IPS-15b (cell line): ENCODE data around the gene ARHGEF40.

Experiments
- H3K27me3 ChIP-seq: one replicate; pipeline ENCODE4 v1.6.1; 2013; ENCODE audit warnings: low read length; ENCODE audit not compliant: control insufficient read depth, insufficient read depth
- H3K36me3 ChIP-seq: one replicate; pipeline ENCODE4 v1.6.1; 2013; ENCODE audit warnings: low read length; ENCODE audit not compliant: control insufficient read depth, insufficient read depth
- H3K4me1 ChIP-seq: one replicate; pipeline ENCODE4 v1.6.1; 2013; ENCODE audit warnings: mild to moderate bottlenecking, low read length; ENCODE audit not compliant: control insufficient read depth, insufficient read depth
- H3K4me3 ChIP-seq: one replicate; pipeline ENCODE4 v1.5.1; 2013; ENCODE audit warnings: low read depth, low read length
- H3K9ac ChIP-seq: one replicate; pipeline ENCODE4 v1.6.1; 2013; ENCODE audit warnings: low read depth, mild to moderate bottlenecking, low read length
- H3K9me3 ChIP-seq: one replicate; pipeline ENCODE4 v1.6.1; 2013; ENCODE audit warnings: mild to moderate bottlenecking, low read length; ENCODE audit not compliant: control insufficient read depth, insufficient read depth

ARHGEF40 gene

DNA sequence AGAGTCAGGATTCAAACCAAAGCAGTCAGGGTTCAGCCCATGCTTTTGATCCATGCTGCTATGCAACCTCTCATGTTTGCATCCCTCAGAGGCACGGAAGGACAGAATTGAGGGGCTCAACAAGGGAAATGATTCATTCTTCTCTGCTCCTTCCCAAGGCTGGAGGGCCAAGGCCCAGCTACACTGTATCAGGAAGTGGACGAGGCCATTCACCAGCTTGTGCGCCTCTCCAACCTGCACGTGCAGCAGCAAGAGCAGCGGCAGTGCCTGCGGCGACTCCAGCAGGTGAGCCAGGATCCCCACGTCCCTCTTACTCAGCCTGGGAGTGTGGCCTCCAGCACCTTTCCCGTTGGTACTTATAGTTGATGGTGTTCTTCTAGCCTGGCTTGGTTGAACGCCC lies 8.6 kb downstream of the ARHGEF40 start:
- Histone ChIP-seq H3K4me1 (no peaks in the 10 kb centered on the region), H3K9me3 (no peaks in the 10 kb centered on the region), H3K4me3 (no peak overlapping the region), H3K27me3 (no peaks in the 10 kb centered on the region), H3K36me3 (peaks cover 24% of the 10 kb centered on the region), H3K9ac (no peak overlapping the region)

DNA sequence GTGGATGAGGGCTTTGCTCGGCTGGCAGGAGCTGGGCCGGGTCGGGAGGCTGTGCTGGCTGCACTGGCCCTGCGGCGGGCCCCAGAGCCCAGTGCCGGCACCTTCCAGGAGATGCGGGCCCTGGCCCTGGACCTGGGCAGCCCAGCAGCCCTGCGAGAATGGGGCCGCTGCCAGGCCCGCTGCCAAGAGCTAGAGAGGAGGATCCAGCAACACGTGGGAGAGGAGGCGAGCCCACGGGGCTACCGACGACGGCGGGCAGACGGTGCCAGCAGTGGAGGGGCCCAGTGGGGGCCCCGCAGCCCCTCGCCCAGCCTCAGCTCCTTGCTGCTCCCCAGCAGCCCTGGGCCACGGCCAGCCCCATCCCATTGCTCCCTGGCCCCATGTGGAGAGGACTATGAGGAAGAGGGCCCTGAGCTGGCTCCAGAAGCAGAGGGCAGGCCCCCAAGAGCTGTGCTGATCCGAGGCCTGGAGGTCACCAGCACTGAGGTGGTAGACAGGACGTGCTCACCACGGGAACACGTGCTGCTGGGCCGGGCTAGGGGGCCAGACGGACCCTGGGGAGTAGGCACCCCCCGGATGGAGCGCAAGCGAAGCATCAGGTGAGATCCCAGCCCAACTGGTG lies 11.5 kb downstream of the ARHGEF40 start:
- peaks cover 19% of the 10 kb centered on the region for H3K36me3 ChIP-seq

DNA sequence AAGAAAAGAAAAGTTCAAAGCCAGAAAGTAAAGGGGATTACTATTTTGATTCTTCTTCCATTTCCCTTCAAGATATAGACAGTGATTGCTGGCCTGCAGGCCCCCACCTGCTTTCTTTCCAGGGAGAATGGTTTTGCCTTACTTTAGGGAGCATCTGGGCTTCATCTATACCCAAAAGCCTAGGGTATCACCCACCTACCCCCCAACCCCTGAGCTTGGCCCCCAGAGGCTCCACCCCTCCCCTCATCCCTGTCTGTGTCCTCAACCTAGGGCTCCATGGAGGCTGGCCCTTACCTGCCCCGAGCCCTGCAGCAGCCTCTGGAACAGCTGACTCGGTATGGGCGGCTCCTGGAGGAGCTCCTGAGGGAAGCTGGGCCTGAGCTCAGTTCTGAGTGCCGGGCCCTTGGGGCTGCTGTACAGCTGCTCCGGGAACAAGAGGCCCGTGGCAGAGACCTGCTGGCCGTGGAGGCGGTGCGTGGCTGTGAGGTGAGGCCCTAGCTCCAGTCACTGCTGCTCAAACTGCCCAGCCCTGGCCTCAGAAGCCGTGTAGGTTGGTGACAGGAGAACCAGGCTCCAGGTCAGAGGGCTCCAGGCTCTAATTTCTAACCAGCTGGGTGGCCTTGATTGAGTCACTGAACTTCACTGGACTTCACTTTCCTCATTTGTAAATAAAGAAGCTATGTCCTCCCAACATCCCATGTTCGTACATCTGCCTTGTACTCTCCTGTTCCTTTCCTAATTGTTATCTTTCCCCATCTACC lies 13.6 kb downstream of the ARHGEF40 start:
- no peak overlapping the region for H3K4me3 ChIP-seq
- no peak overlapping the region for H3K9ac ChIP-seq
- H3K4me1 ChIP-seq = peaks cover 3% of the 10 kb centered on the region
- H3K27me3 ChIP-seq = no peaks in the 10 kb centered on the region
- peaks cover 22% of the 10 kb centered on the region for H3K36me3 ChIP-seq
- no peaks in the 10 kb centered on the region for H3K9me3 ChIP-seq

More for the DNA sequence above, 11.5 kb downstream of the ARHGEF40 start:
- Histone ChIP-seq H3K9me3 (no peaks in the 10 kb centered on the region), H3K4me1 (no peaks in the 10 kb centered on the region), H3K4me3 (no peak overlapping the region), H3K27me3 (no peaks in the 10 kb centered on the region), H3K9ac (no peak overlapping the region)

DNA sequence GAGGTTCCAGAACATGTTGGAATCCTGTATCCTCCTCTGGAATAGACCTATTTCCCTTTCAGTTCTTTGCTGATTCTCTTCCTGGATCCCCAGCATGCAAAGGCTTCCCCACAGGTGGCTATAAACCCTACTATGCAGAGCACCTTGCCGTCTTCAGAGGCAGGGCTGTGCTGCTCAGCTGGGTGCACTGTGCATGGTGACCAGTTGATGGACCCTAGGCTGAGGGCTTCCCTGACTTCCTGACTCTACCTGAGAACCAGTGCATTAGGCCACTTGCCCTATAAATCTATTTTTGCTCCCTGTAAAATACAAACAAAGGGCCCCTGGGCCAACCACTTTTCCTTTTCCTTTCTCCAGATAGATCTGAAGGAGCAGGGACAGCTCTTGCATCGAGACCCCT lies 14.3 kb downstream of the ARHGEF40 start:
- no peak overlapping the region for H3K9ac ChIP-seq
- H3K4me1 ChIP-seq = peaks cover 3% of the 10 kb centered on the region
- no peaks in the 10 kb centered on the region for H3K27me3 ChIP-seq
- H3K36me3 ChIP-seq = peaks cover 19% of the 10 kb centered on the region
- no peaks in the 10 kb centered on the region for H3K9me3 ChIP-seq
- H3K4me3 ChIP-seq = no peak overlapping the region

DNA sequence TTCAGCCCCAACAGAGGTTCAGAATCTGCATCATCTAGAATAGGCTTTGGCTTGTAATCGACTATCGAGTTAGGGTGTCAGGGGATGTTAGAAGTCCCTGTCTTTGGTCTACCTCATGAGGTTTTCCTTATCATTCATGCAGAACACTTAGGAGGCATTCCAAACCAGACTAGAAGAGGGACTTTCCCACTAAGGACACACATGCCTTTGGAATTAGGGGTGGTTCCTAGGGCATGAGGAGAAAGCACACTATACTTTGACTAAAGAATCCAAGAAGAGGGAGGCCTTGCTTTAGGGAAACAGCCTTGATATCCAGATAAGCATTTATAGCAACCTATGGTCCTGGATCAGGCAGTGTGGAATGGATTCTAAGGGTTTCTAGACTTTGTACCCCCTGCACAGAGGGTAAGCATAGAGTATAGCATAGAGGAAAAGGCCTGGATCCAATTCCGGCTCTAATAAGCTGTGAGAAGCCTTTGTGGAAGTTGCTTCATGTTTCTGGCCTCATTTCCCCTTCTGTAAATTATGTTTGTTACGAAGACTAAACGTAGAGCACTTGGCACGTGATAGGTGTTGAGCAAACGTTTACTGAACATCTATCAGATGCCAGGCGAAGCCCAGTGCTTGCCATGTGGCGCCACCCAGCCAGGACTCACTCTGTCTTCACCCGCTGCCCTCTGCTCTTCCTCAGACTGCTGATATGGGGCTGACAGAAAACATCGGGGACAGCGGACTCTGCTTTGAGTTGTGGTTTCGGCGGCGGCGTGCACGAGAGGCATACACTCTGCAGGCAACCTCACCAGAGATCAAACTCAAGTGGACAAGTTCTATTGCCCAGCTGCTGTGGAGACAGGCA lies 15.1 kb downstream of the ARHGEF40 start:
- Histone ChIP-seq H3K9me3 (no peaks in the 10 kb centered on the region), H3K9ac (no peak overlapping the region), H3K4me3 (no peak overlapping the region), H3K27me3 (no peaks in the 10 kb centered on the region), H3K36me3 (peaks cover 23% of the 10 kb centered on the region), H3K4me1 (peaks cover 3% of the 10 kb centered on the region)

DNA sequence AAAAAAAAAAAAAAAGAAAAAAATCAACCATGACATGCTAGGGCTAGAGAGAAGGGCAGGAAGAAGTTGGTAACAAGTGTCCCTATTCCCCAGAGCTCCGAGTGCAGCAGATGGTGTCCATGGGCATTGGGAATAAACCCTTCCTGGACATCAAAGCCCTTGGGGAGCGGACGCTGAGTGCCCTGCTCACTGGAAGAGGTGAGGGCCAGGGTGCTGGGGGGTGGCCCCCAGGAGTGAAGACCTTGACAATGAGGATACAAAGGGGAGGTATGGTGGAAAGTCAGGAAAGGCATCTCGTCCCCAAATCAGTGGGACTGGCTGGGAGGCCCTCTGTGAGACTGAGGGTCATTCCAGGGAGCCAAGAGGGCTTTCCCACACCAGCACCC lies 16.8 kb downstream of the ARHGEF40 start:
- Histone ChIP-seq H3K4me3 (no peak overlapping the region), H3K9me3 (no peaks in the 10 kb centered on the region), H3K27me3 (no peaks in the 10 kb centered on the region), H3K9ac (no peak overlapping the region), H3K36me3 (peaks cover 35% of the 10 kb centered on the region), H3K4me1 (peaks cover 3% of the 10 kb centered on the region)

DNA sequence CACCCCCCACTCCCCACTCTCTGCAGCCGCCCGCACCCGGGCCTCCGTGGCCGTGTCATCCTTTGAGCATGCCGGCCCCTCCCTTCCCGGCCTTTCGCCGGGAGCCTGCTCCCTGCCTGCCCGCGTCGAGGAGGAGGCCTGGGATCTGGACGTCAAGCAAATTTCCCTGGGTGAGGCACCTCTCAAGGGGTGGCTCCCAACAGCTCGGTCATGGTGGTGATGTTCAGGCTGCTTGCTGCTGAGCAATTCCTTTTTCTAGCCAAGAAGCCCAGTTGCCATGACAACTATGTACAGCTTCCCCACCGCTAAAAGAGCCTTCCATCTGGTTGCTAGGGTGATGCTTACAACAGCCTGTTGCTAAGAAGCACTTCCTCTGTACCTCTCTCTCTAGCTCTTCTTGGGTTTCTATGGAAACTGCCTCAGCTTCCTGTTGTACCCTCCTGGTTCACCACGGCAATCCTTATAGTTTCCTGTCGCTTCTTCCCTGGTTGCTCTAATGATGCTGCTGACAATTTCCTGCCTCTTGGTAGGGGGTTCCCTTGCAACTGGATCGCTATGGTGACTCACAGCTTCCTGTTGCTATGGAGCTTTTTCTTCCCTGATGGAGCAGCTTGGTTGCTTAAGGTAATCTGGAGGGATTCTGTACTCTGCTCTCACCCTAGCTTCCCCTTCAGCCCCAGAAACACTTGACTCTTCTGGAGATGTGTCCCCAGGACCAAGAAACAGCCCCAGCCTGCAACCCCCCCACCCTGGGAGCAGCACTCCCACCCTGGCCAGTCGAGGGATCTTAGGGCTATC lies 17.4 kb downstream of the ARHGEF40 start:
- peaks cover 40% of the 10 kb centered on the region for H3K36me3 ChIP-seq
- no peak overlapping the region for H3K9ac ChIP-seq
- peaks cover 3% of the 10 kb centered on the region for H3K4me1 ChIP-seq
- H3K9me3 ChIP-seq = no peaks in the 10 kb centered on the region
- H3K27me3 ChIP-seq = no peaks in the 10 kb centered on the region
- H3K4me3 ChIP-seq = no peak overlapping the region

GRCh38 chr14:21088687-21089086 lies 18.6 kb downstream of the ARHGEF40 start:
- H3K36me3 ChIP-seq = peaks cover 43% of the 10 kb centered on the region
- H3K27me3 ChIP-seq = no peaks in the 10 kb centered on the region
- peaks cover 12% of the 10 kb centered on the region for H3K4me1 ChIP-seq
- no peak overlapping the region for H3K4me3 ChIP-seq
- H3K9ac ChIP-seq = no peak overlapping the region
- no peaks in the 10 kb centered on the region for H3K9me3 ChIP-seq

- peaks cover 15% of the 10 kb centered on the region for H3K4me1 ChIP-seq
- no peak overlapping the region for H3K9ac ChIP-seq
- H3K4me3 ChIP-seq = no peak overlapping the region
- peaks cover 43% of the 10 kb centered on the region for H3K36me3 ChIP-seq
- no peaks in the 10 kb centered on the region for H3K9me3 ChIP-seq
- H3K27me3 ChIP-seq = no peaks in the 10 kb centered on the region
These were observed 19.2 kb downstream of the ARHGEF40 start for GRCh38 chr14:21089271-21089670.

DNA sequence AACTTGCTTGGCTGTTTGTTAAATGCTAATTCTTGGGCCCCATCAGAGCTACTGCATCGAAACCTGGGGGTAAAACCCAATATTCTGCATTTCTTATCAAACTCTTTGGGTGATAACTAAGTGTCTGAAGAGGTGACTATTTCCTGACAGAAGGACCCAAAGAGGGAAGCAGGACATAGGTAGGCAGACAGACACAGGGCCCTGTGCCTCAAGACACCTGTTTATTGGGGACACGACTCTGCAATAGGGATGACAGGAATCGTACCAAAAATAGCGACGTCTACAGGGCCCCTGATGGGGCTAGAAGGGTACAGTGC lies 19.7 kb downstream of the ARHGEF40 start:
- no peaks in the 10 kb centered on the region for H3K9me3 ChIP-seq
- H3K4me1 ChIP-seq = peaks cover 17% of the 10 kb centered on the region
- H3K36me3 ChIP-seq = peaks cover 43% of the 10 kb centered on the region
- no peaks in the 10 kb centered on the region for H3K27me3 ChIP-seq
- no peak overlapping the region for H3K4me3 ChIP-seq
- H3K9ac ChIP-seq = no peak overlapping the region

DNA sequence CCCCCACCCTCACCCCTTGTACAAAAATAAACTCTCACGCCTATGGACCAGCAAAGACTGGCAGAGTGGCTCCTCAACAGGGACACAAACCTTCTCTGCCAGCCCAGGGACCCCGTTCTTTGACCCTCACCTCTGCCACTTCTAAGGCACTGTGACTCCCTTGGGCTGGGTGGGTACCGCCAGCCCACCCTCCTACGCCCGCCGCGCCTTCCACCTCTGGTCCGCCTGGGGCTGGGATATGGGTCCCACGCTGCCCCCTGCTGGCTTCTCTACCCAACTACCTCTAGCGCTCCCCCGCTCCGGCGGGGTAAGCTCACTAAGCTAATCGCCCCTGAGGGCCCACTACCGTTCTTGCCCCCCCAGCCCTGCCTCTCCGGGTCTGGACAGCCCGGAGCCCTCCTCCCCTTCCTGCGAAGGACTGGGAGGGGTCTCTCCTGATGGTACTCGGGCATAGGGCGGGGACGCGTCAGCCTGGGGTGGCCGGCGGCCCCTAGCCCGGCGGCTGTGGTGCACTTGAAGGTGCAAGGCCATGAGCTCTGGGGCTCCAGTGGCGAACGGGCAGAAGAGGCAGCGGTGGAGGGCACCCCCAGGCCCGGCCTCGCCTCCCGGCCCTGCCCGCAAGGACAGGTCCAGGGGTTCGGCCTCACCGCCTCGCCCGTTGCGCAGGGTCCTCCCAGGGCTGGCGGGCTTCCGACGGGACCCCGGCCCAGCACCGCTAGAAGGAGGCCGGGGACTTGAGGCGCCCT lies 20.3 kb downstream of the ARHGEF40 start:
- Histone ChIP-seq H3K9me3 (no peaks in the 10 kb centered on the region), H3K4me3 (no peak overlapping the region), H3K36me3 (peaks cover 40% of the 10 kb centered on the region), H3K4me1 (peaks cover 22% of the 10 kb centered on the region), H3K9ac (no peak overlapping the region), H3K27me3 (no peaks in the 10 kb centered on the region)
